GM06990 (cell line): ENCODE measurements around the gene DOCK11.

ENCODE experiments used
- DNase-seq: peaks from one replicate; pipeline ENCODE4 v3.0.0-alpha.2; 2011; ENCODE audit not compliant: insufficient read length; ENCODE audit errors: extremely low read depth
- H3K27me3 ChIP-seq: replicated peaks from 2 replicates; pipeline ENCODE4 v1.6.0; 2011; ENCODE audit warnings: low read length; ENCODE audit not compliant: control insufficient read depth, insufficient read depth
- H3K36me3 ChIP-seq: 2 replicates; pipeline ENCODE4 v1.5.1; 2011; ENCODE audit warnings: low read length; ENCODE audit not compliant: control insufficient read depth, insufficient read depth
- H3K4me3 ChIP-seq: replicated peaks from 2 replicates; pipeline ENCODE4 v1.5.1; 2011; ENCODE audit warnings: low read depth, mild to moderate bottlenecking, control low read depth, low read length
- TF ChIP-seq, protein P1 (sequence below): IDR thresholded peaks from 2 replicates; pipeline ENCODE4 v1.5.1; 2011; ENCODE audit warnings: low read length, control low read depth, mild to moderate bottlenecking, inconsistent platforms; ENCODE audit not compliant: insufficient read depth, poor library complexity, severe bottlenecking

DOCK11 gene

GRCh38 chrX:118594697-118595420 lies 99.2 kb downstream of the DOCK11 start:
- no peak for DNase-seq
- no peaks in the 10 kb centered on the region; the same call in 1 of the 2 replicates for H3K36me3 ChIP-seq

DNA sequence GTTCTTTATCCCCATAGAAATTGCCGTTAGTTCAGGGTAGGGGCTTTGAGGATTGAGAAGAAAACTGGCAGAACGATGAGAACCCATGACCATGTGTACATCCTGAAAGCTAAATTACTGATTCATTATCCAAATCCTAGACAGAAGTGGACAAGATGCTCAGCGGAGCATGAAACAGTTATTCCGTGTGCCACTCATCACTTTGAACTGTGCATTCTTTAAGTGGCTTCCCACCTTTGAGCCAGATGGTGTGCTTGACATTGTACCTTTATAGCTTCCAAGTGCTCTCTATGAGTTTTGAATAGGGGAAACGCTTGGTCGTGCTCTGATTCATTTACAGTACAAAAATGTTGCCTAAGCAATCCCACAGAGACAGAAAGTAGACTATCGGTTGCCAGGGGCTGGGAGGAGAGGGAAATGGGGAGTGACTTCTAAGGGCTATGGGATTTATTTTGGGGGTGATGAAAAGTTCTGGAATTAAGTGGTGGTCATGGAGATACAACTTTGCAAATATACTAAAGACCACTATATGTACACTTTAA lies 100.0 kb downstream of the DOCK11 start:
- Histone ChIP-seq H3K27me3 (no peaks in the 10 kb centered on the region), H3K36me3 (no peaks in the 10 kb centered on the region; the same call in 1 of the 2 replicates), H3K4me3 (no peak overlapping the region)
- TF ChIP-seq, protein P1, sequence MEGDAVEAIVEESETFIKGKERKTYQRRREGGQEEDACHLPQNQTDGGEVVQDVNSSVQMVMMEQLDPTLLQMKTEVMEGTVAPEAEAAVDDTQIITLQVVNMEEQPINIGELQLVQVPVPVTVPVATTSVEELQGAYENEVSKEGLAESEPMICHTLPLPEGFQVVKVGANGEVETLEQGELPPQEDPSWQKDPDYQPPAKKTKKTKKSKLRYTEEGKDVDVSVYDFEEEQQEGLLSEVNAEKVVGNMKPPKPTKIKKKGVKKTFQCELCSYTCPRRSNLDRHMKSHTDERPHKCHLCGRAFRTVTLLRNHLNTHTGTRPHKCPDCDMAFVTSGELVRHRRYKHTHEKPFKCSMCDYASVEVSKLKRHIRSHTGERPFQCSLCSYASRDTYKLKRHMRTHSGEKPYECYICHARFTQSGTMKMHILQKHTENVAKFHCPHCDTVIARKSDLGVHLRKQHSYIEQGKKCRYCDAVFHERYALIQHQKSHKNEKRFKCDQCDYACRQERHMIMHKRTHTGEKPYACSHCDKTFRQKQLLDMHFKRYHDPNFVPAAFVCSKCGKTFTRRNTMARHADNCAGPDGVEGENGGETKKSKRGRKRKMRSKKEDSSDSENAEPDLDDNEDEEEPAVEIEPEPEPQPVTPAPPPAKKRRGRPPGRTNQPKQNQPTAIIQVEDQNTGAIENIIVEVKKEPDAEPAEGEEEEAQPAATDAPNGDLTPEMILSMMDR = no peak
- no peak for DNase-seq

More at GRCh38 chrX:118594697-118595420, 99.2 kb downstream of the DOCK11 start:
- TF ChIP-seq, protein P1 = no peak
- no peaks in the 10 kb centered on the region for H3K27me3 ChIP-seq
- no peak overlapping the region for H3K4me3 ChIP-seq

DNA sequence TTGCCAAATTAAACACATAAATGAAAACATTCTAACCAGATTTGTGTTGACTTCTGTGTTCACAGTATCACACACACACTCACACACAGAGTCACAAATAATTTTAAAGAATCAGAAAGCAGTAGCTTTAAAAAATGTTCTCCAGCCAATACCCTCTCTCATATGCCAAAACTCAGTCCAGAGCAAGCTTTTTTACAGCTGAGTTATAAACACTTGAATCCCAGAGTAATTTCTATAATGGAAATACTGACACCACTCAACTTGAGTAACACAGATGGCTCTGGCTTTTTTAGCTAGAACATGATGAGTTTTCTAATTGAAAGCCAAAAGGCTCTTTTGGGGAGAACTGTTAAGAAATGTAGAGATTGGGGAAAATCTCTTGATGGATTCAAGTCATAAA lies 100.8 kb downstream of the DOCK11 start:
- no peak overlapping the region for H3K4me3 ChIP-seq
- no peak for DNase-seq
- no peaks in the 10 kb centered on the region for H3K27me3 ChIP-seq
- no peaks in the 10 kb centered on the region; the same call in 1 of the 2 replicates for H3K36me3 ChIP-seq
- TF ChIP-seq, protein P1 = no peak

DNA sequence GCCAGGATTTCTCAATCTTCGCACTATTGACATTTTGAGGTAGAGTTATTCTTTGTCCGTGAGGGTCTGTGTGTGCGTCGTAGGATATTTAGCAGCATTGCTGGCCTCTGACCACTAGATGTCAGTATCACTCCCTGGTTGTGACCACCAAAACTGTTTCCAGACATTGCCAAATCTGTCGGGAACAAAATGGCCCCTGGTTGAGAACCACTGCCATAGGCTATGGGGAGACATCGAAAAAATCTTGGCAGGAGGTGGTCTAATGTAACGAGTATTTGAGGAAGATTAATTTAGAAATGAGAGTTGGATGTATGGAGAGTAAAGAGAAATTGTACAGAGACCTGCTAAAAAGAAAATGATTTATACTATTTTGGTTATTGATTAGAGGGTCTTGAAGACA lies 108.4 kb downstream of the DOCK11 start:
- peak; percentile 30 for DNase-seq

GRCh38 chrX:118612290-118612689 lies 116.7 kb downstream of the DOCK11 start:
- DNase-seq = no peak
- H3K27me3 ChIP-seq = no peaks in the 10 kb centered on the region
- TF ChIP-seq, protein P1 = no peak
- H3K4me3 ChIP-seq = no peak overlapping the region
- no peaks in the 10 kb centered on the region for H3K36me3 ChIP-seq

More for the DNA sequence above, 108.4 kb downstream of the DOCK11 start:
- TF ChIP-seq, protein P1 = peak; percentile 89
- Histone ChIP-seq H3K4me3 (no peak overlapping the region), H3K36me3 (no peaks in the 10 kb centered on the region), H3K27me3 (no peaks in the 10 kb centered on the region; the same call in 1 of the 2 replicates)
